ENCODE results near the gene TMEM18. TPM values are rescaled to one million over a fixed set of nuclear protein-coding genes. Genes with fewer than 3 reads are reported as not detected.

Gene TMEM18
- total RNA-seq, 1 donor from 2014 or later, result 37.1 TPM

DNA sequence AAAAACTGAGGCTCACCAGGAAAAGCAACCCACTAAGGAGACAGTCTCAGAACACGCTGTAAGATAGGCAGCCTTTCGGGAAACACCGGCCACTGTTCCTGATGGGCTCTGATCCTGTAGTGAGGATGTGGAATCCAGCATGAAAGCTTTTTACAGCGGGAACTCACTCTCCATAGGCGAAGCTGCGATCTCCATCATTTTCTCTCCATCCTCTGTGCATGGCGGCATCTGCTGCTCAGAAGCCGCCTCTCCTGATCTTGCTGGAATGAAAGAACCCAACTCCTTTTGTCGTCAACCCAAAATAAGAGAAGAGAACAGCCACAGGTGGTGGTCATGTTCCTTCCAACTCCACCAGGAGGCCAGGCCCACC lies 49.9 kb downstream of the TMEM18 start:
- Mint-ChIP-seq H3K4me1 (no peaks in the 10 kb centered on the region), H3K36me3 (no peaks in the 10 kb centered on the region)

DNA sequence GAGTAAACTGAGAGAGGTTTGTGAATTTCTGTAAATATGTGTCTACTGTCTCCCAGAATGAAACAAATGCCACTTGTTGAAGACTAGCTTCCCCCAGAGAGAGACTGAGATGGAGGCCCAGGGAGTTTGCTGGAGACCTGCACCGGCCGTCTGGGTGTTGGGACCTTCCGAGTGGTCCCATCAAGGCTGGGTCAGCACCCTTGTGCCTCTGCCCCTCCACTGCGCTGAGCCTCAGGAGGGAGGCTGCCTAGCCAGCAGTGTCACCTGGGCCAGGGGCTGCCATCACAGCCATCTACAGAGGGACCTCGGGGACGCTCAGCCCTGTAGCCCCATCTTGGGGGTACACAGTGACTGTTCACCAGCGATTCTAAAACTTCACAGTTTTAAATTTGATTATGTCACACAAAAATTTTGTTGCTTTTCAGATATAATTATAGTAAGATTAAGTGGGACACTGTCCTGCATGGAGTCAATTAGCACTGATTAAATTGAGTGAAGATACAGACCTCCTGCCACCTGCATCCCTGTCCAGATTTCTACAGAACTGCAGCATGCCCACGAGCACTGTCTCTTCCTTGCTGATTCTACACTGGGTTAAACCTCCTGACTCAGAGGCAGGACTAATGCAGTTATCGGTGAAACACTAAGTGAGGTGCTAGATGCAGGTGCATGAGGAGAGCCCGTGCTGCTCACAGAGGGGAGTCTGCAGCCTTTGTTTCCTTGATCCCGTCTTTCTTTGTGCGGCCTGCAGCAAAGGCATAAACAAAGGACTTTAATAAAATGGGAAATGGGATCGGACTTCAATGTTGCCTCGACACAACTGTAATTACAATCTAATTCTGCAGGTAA lies 50.5 kb downstream of the TMEM18 start:
- DNase-seq (ENCODE audit: low spot score in 2 of 2, unreplicated experiment in 2 of 2), result no peak
- no peaks in the 10 kb centered on the region for H3K36me3 Mint-ChIP-seq
- TF ChIP-seq, protein P1, sequence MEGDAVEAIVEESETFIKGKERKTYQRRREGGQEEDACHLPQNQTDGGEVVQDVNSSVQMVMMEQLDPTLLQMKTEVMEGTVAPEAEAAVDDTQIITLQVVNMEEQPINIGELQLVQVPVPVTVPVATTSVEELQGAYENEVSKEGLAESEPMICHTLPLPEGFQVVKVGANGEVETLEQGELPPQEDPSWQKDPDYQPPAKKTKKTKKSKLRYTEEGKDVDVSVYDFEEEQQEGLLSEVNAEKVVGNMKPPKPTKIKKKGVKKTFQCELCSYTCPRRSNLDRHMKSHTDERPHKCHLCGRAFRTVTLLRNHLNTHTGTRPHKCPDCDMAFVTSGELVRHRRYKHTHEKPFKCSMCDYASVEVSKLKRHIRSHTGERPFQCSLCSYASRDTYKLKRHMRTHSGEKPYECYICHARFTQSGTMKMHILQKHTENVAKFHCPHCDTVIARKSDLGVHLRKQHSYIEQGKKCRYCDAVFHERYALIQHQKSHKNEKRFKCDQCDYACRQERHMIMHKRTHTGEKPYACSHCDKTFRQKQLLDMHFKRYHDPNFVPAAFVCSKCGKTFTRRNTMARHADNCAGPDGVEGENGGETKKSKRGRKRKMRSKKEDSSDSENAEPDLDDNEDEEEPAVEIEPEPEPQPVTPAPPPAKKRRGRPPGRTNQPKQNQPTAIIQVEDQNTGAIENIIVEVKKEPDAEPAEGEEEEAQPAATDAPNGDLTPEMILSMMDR (IDR thresholded peaks at IDR 0.05; ENCODE audit: unreplicated experiment), result no peak
- no peaks in the 10 kb centered on the region for H3K4me1 Mint-ChIP-seq
- no peak overlapping the region for H3K27ac Mint-ChIP-seq
- peaks cover 11% of the 10 kb centered on the region for H3K9me3 Mint-ChIP-seq
- H3K27me3 Mint-ChIP-seq (ENCODE audit: low read depth), result peaks cover 22% of the 10 kb centered on the region
- no peak overlapping the region for H3K4me3 Mint-ChIP-seq

More for the DNA sequence above, 49.9 kb downstream of the TMEM18 start:
- H3K27ac Mint-ChIP-seq, result no peak overlapping the region
- peaks cover 14% of the 10 kb centered on the region for H3K9me3 Mint-ChIP-seq
- H3K4me3 Mint-ChIP-seq, result no peak overlapping the region
- DNase-seq (ENCODE audit: low spot score in 2 of 2, unreplicated experiment in 2 of 2), result no peak
- H3K27me3 Mint-ChIP-seq (ENCODE audit: low read depth), result peaks cover 22% of the 10 kb centered on the region
- TF ChIP-seq, protein P1 (IDR thresholded peaks at IDR 0.05; ENCODE audit: unreplicated experiment), result no peak

DNA sequence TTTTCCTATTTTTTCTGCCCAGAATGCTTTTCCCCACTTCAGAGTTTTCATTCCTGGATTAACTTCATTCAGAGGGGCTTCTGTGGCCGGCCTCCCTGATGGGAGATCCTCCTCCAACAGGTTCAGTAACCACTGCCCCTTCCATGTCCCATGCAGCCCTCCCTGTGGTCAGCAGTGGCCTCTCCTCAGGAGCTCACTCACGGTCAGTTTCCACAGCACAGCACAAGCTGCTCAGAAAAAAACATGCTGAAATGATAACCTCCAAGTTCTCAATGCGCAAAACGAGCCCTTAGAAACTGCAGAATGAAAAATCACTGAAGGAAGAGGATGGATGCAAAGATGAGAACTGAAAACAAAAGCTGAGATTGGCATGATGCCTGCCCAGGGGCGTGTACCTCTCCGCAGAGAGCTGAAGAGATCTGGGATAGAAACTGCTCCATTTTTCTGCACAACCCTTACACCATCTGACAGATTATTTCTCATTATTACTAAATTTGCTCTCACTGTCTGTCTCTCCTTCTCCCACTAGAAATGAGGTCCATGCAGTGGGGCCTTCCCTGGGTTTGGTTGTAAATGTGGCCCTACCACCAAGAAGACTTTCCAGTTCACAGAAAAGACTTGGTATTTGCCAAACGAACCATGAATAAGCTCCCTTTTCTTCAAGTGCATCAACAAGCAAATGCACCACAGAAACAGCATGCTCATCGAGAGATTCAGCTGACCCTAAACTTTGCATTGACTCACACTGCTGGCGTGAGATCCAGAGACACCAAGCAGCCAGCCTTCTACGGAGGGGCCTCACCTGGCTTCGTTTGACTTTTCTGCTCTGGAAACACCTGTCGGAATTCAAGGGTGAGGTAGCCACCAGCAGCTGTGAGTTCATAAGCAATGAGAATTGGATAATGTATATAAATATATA lies 51.5 kb downstream of the TMEM18 start:
- TF ChIP-seq, protein P1 (IDR thresholded peaks at IDR 0.05; ENCODE audit: unreplicated experiment), result no peak
- H3K9me3 Mint-ChIP-seq, result peaks cover 7% of the 10 kb centered on the region
- no peaks in the 10 kb centered on the region for H3K4me1 Mint-ChIP-seq
- H3K36me3 Mint-ChIP-seq, result no peaks in the 10 kb centered on the region
- H3K27me3 Mint-ChIP-seq (ENCODE audit: low read depth), result peaks cover 22% of the 10 kb centered on the region
- H3K4me3 Mint-ChIP-seq, result no peak overlapping the region
- H3K27ac Mint-ChIP-seq, result no peak overlapping the region
- no peak for DNase-seq (ENCODE audit: low spot score in 2 of 2, unreplicated experiment in 2 of 2)

DNA sequence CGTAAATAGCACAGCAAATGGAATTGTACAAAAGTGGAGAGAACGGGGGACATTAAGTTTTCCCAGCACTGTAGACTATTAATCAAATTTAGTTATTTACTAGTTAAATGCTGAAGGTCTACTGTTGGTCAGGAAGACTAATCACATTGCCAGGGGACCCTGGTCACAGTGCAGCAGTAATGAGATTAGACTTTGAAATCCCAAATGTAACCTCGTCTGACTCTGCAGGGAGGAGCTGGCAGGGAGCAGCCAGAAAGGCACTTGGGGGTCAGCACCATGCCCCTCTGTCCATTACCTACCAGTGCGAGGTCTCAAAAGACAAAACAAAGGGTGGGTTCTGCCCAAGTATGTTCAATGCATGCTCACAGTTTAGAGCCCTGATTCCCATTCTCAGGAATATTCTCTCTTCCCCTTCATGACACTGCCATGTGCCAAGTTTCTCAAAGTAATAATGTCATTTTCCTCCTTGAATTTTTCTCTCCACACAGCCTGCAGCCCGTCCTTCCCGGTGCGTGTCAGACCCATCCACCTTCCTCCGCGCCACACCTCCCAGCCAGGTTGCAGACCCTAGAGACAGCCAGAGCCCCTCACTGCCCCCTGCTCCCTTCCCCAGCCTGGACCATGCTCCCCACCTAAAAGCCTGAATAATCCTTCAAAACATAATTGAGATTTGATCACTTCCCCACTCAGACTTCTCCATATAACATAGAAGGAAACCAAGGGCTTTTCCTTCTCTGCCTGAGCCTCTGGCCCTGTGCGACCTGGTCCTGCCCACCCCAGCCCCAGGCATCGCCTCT lies 52.5 kb downstream of the TMEM18 start:
- TF ChIP-seq, protein P1 (IDR thresholded peaks at IDR 0.05; ENCODE audit: unreplicated experiment), result no peak
- Mint-ChIP-seq H3K9me3 (peaks cover 2% of the 10 kb centered on the region), H3K4me3 (no peak overlapping the region), H3K4me1 (no peaks in the 10 kb centered on the region), H3K27me3 (ENCODE audit: low read depth) (peaks cover 22% of the 10 kb centered on the region), H3K36me3 (no peaks in the 10 kb centered on the region), H3K27ac (no peak overlapping the region)
- no peak for DNase-seq (ENCODE audit: low spot score in 2 of 2, unreplicated experiment in 2 of 2)

DNA sequence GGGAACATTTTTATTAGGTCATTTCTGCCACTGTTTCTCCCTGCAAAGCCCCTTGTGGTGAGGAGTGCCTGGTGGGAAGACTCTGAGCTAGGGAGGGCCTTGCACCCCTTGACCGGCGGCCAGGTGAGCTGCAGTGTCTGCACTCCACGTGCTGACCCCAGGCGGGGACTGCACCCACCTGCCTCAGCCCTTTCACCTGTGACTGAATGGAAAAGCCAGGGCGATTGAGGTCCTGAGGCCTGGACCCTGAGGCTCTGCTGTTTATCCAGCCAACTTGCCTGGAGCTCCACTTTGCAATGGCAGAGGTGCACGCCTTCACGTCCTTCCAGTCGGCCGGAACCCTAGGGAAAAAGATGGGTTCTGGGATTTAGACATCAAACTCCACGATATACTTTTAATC lies 53.1 kb downstream of the TMEM18 start:
- peaks cover 21% of the 10 kb centered on the region for H3K27me3 Mint-ChIP-seq (ENCODE audit: low read depth)
- no peak for DNase-seq (ENCODE audit: low spot score in 2 of 2, unreplicated experiment in 2 of 2)

More for the DNA sequence above, 53.1 kb downstream of the TMEM18 start:
- Mint-ChIP-seq H3K4me3 (no peak overlapping the region), H3K9me3 (no peaks in the 10 kb centered on the region), H3K27ac (no peak overlapping the region), H3K4me1 (no peaks in the 10 kb centered on the region), H3K36me3 (no peaks in the 10 kb centered on the region)
- TF ChIP-seq, protein P1 (IDR thresholded peaks at IDR 0.05; ENCODE audit: unreplicated experiment), result no peak
